ENCODE measurements around the gene NBL1. TPM values are rescaled to one million over a fixed set of nuclear protein-coding genes. Genes with fewer than 3 reads are reported as not detected.

The NBL1 gene
- total and polyA plus RNA-seq, 9 of the 15 experiments (the other 6 are each of a cell fraction or from before 2014, with no cell fraction given), result 0.10 to 3.7 (median 1.8) TPM; not detected in 1

- TF ChIP-seq, protein P1, sequence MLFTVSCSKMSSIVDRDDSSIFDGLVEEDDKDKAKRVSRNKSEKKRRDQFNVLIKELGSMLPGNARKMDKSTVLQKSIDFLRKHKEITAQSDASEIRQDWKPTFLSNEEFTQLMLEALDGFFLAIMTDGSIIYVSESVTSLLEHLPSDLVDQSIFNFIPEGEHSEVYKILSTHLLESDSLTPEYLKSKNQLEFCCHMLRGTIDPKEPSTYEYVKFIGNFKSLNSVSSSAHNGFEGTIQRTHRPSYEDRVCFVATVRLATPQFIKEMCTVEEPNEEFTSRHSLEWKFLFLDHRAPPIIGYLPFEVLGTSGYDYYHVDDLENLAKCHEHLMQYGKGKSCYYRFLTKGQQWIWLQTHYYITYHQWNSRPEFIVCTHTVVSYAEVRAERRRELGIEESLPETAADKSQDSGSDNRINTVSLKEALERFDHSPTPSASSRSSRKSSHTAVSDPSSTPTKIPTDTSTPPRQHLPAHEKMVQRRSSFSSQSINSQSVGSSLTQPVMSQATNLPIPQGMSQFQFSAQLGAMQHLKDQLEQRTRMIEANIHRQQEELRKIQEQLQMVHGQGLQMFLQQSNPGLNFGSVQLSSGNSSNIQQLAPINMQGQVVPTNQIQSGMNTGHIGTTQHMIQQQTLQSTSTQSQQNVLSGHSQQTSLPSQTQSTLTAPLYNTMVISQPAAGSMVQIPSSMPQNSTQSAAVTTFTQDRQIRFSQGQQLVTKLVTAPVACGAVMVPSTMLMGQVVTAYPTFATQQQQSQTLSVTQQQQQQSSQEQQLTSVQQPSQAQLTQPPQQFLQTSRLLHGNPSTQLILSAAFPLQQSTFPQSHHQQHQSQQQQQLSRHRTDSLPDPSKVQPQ (CRISPR knock-in tag; IDR thresholded peaks at IDR 0.05; ENCODE audit: borderline replicate concordance), result no peak
These were observed 31.7 kb downstream of the NBL1 start (continued) for GRCh38 chr1:19675797-19676196.

GRCh38 chr1:19676438-19676922 is 32.4 kb downstream of the NBL1 start:
- intact Hi-C loops (cut with micrococcal nuclease), result no loop called here
- Histone ChIP-seq H3K9ac (ENCODE audit: insufficient read depth in 1 of 2, low read depth in 2 of 2, low read length in 2 of 2) (no peak overlapping the region), H3K27me3 (ENCODE audit: control insufficient read depth in 2 of 2, insufficient read depth in 2 of 2, low read length in 2 of 2) (peaks cover 20 to 32% of the 10 kb centered on the region in 2 experiments), H3K79me2 (ENCODE audit: control insufficient read depth, insufficient read depth, low read length) (no peaks in the 10 kb centered on the region), H4K20me1 (replicated peaks; ENCODE audit: control insufficient read depth, insufficient read depth, low read length) (peaks cover 32% of the 10 kb centered on the region), H2AFZ (ENCODE audit: low read depth, low read length) (no peak overlapping the region), H3K4me3 (no peak overlapping the region), H3K27ac (ENCODE audit: extremely low read depth, low read depth, low read length) (no peak overlapping the region), H3K36me3 (ENCODE audit: control insufficient read depth, insufficient read depth, low read length) (no peaks in the 10 kb centered on the region), H3K4me1 (replicated peaks in 1 of 2; ENCODE audit: control insufficient read depth in 2 of 2, insufficient read depth in 2 of 2, low read length in 2 of 2) (peaks cover 0 to 9% of the 10 kb centered on the region in 2 experiments; a peak in 1 of 5 replicates), H3K4me2 (ENCODE audit: insufficient read depth, low read length) (no peak overlapping the region), H3K9me1 (ENCODE audit: control insufficient read depth, insufficient read depth, low read length) (no peaks in the 10 kb centered on the region), H3K9me3 (replicated peaks; ENCODE audit: control insufficient read depth, insufficient read depth, low read depth, low read length) (no peaks in the 10 kb centered on the region)
- WGBS (ENCODE audit: insufficient coverage, low coverage, missing lambda C conversion rate), result 4% methylated on average over 13 of the region's 13 CpGs
- in situ Hi-C loops (cut with MboI), result no loop called here
- peak; percentile 92 for FAIRE-seq
- peak; percentile 96 for ATAC-seq
- CTCF ChIA-PET (ENCODE audit: low intra/inter-chr PET ratio), result no interaction called here
- BruUV-seq (replicated peaks), result no TSS peak
- DNase-seq (ENCODE audit: extremely low read depth in 1 of 4, low spot score in 3 of 4), result peak; percentile 76 to 89 (median 84)
- POLR2A ChIA-PET, result no interaction called here
- TF ChIP-seq TFAP4 (CRISPR knock-in tag; IDR thresholded peaks at IDR 0.05; ENCODE audit: borderline replicate concordance), result no peak
- peak; percentile 90 for TF ChIP-seq ZNF766 (CRISPR knock-in tag; conservative IDR thresholded peaks at IDR 0.05)
- no peak for TF ChIP-seq ZBTB7A (IDR thresholded peaks at IDR 0.05; ENCODE audit: borderline replicate concordance, control insufficient read depth, low read depth, low read length)
- TF ChIP-seq TCF15 (CRISPR knock-in tag; IDR thresholded peaks at IDR 0.05), result no peak
- 0 out of 2 replicates have a peak, but pooled peaks have one; percentile 39 for TF ChIP-seq BACH1 (tag; IDR thresholded peaks at IDR 0.05)
- peak; percentile 79; the same call in 1 of the 2 replicates for TF ChIP-seq HDAC2 (IDR thresholded peaks at IDR 0.05)
- TF ChIP-seq RCOR1 (IDR thresholded peaks at IDR 0.05; ENCODE audit: borderline replicate concordance in 1 of 2, low read depth in 2 of 2, low read length in 2 of 2), result peak in 1 of 2 experiments; percentile 74; a peak in 1 of 4 replicates
- TF ChIP-seq MYC (IDR thresholded peaks at IDR 0.05; ENCODE audit: low read depth, low read length), result 0 out of 2 replicates have a peak, but pooled peaks have one; percentile 26
- no peak for TF ChIP-seq MYC (CRISPR knock-in tag; IDR thresholded peaks at IDR 0.05; ENCODE audit: borderline replicate concordance, low read depth)
- no peak for TF ChIP-seq SRSF3 (IDR thresholded peaks at IDR 0.05; ENCODE audit: insufficient read depth, low read length)
- peak; percentile 71; the same call in 1 of the 2 replicates for TF ChIP-seq ZNF395 (CRISPR knock-in tag; IDR thresholded peaks at IDR 0.05)
